ENCODE results near the gene DEFB128.
A peak's percentile ranks its signal among the peaks of the same experiment; 100 is the strongest.
"Not testable (repeated sequence)": the region's sequence is repeated elsewhere in the genome, so short reads cannot be mapped to it uniquely, and the experiment has no call there.

DEFB128 gene

GRCh38 chr20:208942-209566 is 19.5 kb upstream of the DEFB128 start:
- no peaks in the 10 kb centered on the region for H3K4me1 ChIP-seq (ENCODE audit: control insufficient read depth, low read length)
- no peaks in the 10 kb centered on the region for H3K9me2 ChIP-seq (replicated peaks; ENCODE audit: control insufficient read depth, low read length)
- no peak overlapping the region for H3K4me3 ChIP-seq (ENCODE audit: low read length)
- no peak for TF ChIP-seq EZH2phosphoT487 (IDR thresholded peaks at IDR 0.05; ENCODE audit: borderline replicate concordance, low read length)
- peak; percentile 55 for TF ChIP-seq CTCF (IDR thresholded peaks at IDR 0.05; ENCODE audit: low read depth, low read length, poor library complexity, severe bottlenecking)
- H3K36me3 ChIP-seq (ENCODE audit: control insufficient read depth, low read length), result no peaks in the 10 kb centered on the region
- H3K4me2 ChIP-seq (ENCODE audit: low read length), result no peak overlapping the region
- H4K20me1 ChIP-seq (ENCODE audit: control insufficient read depth, insufficient read depth, low read depth, low read length), result no peaks in the 10 kb centered on the region
- H3K27ac ChIP-seq (ENCODE audit: low read depth, low read length), result no peak overlapping the region
- peaks cover 7% of the 10 kb centered on the region for H3K27me3 ChIP-seq (ENCODE audit: control insufficient read depth, low read length)
- no peaks in the 10 kb centered on the region for H3K79me2 ChIP-seq (ENCODE audit: control insufficient read depth, low read length)
- no peaks in the 10 kb centered on the region for H3F3A ChIP-seq (ENCODE audit: control insufficient read depth, insufficient read depth)
- no peaks in the 10 kb centered on the region for H3K9me3 ChIP-seq (ENCODE audit: control insufficient read depth, insufficient read depth, low read length)

- H4K20me1 ChIP-seq (ENCODE audit: control insufficient read depth, insufficient read depth, low read depth, low read length); H3K9me3 ChIP-seq (ENCODE audit: control insufficient read depth, insufficient read depth, low read length); H3K4me2 ChIP-seq (ENCODE audit: low read length); H3K79me2 ChIP-seq (ENCODE audit: control insufficient read depth, low read length); H3K4me1 ChIP-seq (ENCODE audit: control insufficient read depth, low read length); H3K9me2 ChIP-seq (replicated peaks; ENCODE audit: control insufficient read depth, low read length); H3F3A ChIP-seq (ENCODE audit: control insufficient read depth, insufficient read depth); H3K27ac ChIP-seq (ENCODE audit: low read depth, low read length); H3K36me3 ChIP-seq (ENCODE audit: control insufficient read depth, low read length); H3K27me3 ChIP-seq (ENCODE audit: control insufficient read depth, low read length); H3K4me3 ChIP-seq (ENCODE audit: low read length): not testable (repeated sequence)
These were observed 14.1 kb upstream of the DEFB128 start for GRCh38 chr20:203630-204029.

- H3F3A ChIP-seq (ENCODE audit: control insufficient read depth, insufficient read depth), result no peaks in the 10 kb centered on the region
- TF ChIP-seq EZH2phosphoT487 (IDR thresholded peaks at IDR 0.05; ENCODE audit: borderline replicate concordance, low read length), result no peak
- TF ChIP-seq CTCF (IDR thresholded peaks at IDR 0.05; ENCODE audit: low read depth, low read length, poor library complexity, severe bottlenecking), result no peak
- H3K27ac ChIP-seq (ENCODE audit: low read depth, low read length), result no peak overlapping the region
- H3K9me2 ChIP-seq (replicated peaks; ENCODE audit: control insufficient read depth, low read length), result no peaks in the 10 kb centered on the region
- H3K4me2 ChIP-seq (ENCODE audit: low read length), result no peak overlapping the region
- H3K4me1 ChIP-seq (ENCODE audit: control insufficient read depth, low read length), result no peaks in the 10 kb centered on the region
- no peak overlapping the region for H3K4me3 ChIP-seq (ENCODE audit: low read length)
- H3K36me3 ChIP-seq (ENCODE audit: control insufficient read depth, low read length), result no peaks in the 10 kb centered on the region
- H3K79me2 ChIP-seq (ENCODE audit: control insufficient read depth, low read length), result no peaks in the 10 kb centered on the region
- no peaks in the 10 kb centered on the region for H4K20me1 ChIP-seq (ENCODE audit: control insufficient read depth, insufficient read depth, low read depth, low read length)
- H3K27me3 ChIP-seq (ENCODE audit: control insufficient read depth, low read length), result no peaks in the 10 kb centered on the region; the same call in 1 of the 2 replicates
- no peaks in the 10 kb centered on the region for H3K9me3 ChIP-seq (ENCODE audit: control insufficient read depth, insufficient read depth, low read length)
These were observed 10.5 kb upstream of the DEFB128 start for GRCh38 chr20:199996-200395.

GRCh38 chr20:198225-198624 is 8.7 kb upstream of the DEFB128 start:
- Histone ChIP-seq H4K20me1 (ENCODE audit: control insufficient read depth, insufficient read depth, low read depth, low read length) (no peaks in the 10 kb centered on the region), H3F3A (ENCODE audit: control insufficient read depth, insufficient read depth) (no peaks in the 10 kb centered on the region), H3K27me3 (ENCODE audit: control insufficient read depth, low read length) (no peaks in the 10 kb centered on the region; the same call in 1 of the 2 replicates), H3K9me3 (ENCODE audit: control insufficient read depth, insufficient read depth, low read length) (no peaks in the 10 kb centered on the region), H3K4me1 (ENCODE audit: control insufficient read depth, low read length) (no peaks in the 10 kb centered on the region), H3K79me2 (ENCODE audit: control insufficient read depth, low read length) (no peaks in the 10 kb centered on the region), H3K4me3 (ENCODE audit: low read length) (no peak overlapping the region), H3K4me2 (ENCODE audit: low read length) (no peak overlapping the region), H3K9me2 (replicated peaks; ENCODE audit: control insufficient read depth, low read length) (no peaks in the 10 kb centered on the region), H3K27ac (ENCODE audit: low read depth, low read length) (no peak overlapping the region), H3K36me3 (ENCODE audit: control insufficient read depth, low read length) (no peaks in the 10 kb centered on the region)
- TF ChIP-seq EZH2phosphoT487 (IDR thresholded peaks at IDR 0.05; ENCODE audit: borderline replicate concordance, low read length), result no peak

Data from DOHH2 (cell line).